ENCODE measurements around the gene TOPAZ1. TPM values are rescaled to one million over a fixed set of nuclear protein-coding genes. Genes with fewer than 3 reads are reported as not detected.

TOPAZ1 gene
- total RNA-seq, 1 donor from 2014 or later, result not detected

DNA sequence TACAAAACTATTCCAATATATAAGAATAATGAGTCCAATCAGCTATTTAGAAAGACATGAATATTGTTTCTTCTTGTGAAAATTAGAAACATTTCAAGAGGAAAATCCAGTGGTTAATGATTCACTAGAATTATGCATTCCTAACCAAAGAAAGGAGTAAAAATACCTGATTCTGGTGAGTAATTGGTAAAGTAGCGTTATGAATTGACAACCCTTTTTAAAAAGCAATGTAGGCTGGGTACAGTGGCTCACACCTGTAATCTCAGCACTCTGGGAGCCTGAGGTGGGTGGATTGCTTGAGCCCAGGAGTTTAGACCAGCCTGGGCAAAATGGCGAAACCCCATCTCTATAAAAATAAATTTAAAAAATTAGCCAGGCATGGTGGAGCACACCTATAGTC is 43.3 kb downstream of the TOPAZ1 start:
- H3K36me3 Mint-ChIP-seq, result no peaks in the 10 kb centered on the region
- TF ChIP-seq, protein P1, sequence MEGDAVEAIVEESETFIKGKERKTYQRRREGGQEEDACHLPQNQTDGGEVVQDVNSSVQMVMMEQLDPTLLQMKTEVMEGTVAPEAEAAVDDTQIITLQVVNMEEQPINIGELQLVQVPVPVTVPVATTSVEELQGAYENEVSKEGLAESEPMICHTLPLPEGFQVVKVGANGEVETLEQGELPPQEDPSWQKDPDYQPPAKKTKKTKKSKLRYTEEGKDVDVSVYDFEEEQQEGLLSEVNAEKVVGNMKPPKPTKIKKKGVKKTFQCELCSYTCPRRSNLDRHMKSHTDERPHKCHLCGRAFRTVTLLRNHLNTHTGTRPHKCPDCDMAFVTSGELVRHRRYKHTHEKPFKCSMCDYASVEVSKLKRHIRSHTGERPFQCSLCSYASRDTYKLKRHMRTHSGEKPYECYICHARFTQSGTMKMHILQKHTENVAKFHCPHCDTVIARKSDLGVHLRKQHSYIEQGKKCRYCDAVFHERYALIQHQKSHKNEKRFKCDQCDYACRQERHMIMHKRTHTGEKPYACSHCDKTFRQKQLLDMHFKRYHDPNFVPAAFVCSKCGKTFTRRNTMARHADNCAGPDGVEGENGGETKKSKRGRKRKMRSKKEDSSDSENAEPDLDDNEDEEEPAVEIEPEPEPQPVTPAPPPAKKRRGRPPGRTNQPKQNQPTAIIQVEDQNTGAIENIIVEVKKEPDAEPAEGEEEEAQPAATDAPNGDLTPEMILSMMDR (conservative IDR thresholded peaks at IDR 0.05), result no peak
- no peaks in the 10 kb centered on the region for H3K4me1 Mint-ChIP-seq (ENCODE audit: unreplicated experiment)
- no peaks in the 10 kb centered on the region for H3K27me3 Mint-ChIP-seq
- no peak for DNase-seq (ENCODE audit: extremely low spot score, unreplicated experiment)
- H3K4me3 Mint-ChIP-seq, result no peak overlapping the region
- H3K9me3 Mint-ChIP-seq, result no peaks in the 10 kb centered on the region
- H3K27ac Mint-ChIP-seq, result no peak overlapping the region

DNA sequence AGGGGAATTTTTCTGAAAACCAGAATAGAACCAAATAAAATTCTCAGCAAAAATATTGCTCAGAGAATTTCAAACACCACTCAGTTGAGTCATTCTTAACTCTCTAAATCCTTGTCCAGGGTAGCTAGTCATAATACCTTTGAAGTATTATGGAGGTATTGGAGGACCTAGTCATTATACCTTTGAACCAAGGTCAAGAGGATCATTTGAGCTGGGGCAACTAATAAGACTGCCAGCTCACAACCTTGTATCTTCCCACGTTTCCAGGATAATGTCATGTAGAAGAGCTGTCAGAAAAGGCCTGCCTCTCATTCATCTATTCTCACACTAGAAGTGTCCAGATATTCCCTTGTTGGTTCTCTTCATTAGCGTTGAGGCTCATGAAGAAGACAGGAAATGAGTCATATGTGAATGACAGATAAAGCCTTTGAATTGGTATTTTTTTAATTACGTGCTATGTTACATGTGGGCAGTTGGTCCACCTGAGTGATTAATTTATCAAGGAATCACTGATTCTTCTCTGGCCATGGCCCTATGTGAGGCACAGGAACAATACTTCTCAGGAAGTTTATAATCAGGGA is 48.3 kb downstream of the TOPAZ1 start:
- H3K27ac Mint-ChIP-seq, result no peak overlapping the region
- H3K9me3 Mint-ChIP-seq, result no peaks in the 10 kb centered on the region
- peaks cover 4% of the 10 kb centered on the region for H3K27me3 Mint-ChIP-seq
- no peak for DNase-seq (ENCODE audit: extremely low spot score, unreplicated experiment)
- no peaks in the 10 kb centered on the region for H3K4me1 Mint-ChIP-seq (ENCODE audit: unreplicated experiment)
- TF ChIP-seq, protein P1 (conservative IDR thresholded peaks at IDR 0.05), result no peak
- no peaks in the 10 kb centered on the region for H3K36me3 Mint-ChIP-seq
- no peak overlapping the region for H3K4me3 Mint-ChIP-seq

- no peak overlapping the region for H3K27ac Mint-ChIP-seq
- no peak for DNase-seq (ENCODE audit: extremely low spot score, unreplicated experiment)
- H3K36me3 Mint-ChIP-seq, result no peaks in the 10 kb centered on the region
- peaks cover 7% of the 10 kb centered on the region for H3K27me3 Mint-ChIP-seq
- no peaks in the 10 kb centered on the region for H3K9me3 Mint-ChIP-seq
- no peak overlapping the region for H3K4me3 Mint-ChIP-seq
- TF ChIP-seq, protein P1 (conservative IDR thresholded peaks at IDR 0.05), result no peak
- H3K4me1 Mint-ChIP-seq (ENCODE audit: unreplicated experiment), result no peaks in the 10 kb centered on the region
Measured at GRCh38 chr3:44292276-44292675, 50.6 kb downstream of the TOPAZ1 start.

DNA sequence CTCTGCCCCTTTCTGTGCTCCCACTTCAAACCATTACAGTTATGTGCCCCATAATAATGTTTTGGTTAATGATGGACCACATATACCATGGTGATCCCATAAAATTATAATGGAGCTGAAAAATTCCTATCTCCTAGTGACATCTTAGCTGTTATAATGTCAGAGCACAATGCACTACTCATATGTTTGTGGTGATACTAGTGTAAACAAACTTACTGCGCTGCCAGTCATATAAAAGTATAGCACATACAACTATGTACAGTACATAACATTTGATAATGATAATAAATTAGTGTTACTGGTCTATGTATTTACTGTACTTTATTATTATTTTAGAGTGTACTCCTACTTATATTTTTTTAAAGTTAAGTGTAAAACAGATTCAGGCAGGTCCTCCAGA is 51.3 kb downstream of the TOPAZ1 start:
- no peaks in the 10 kb centered on the region for H3K4me1 Mint-ChIP-seq (ENCODE audit: unreplicated experiment)
- no peak overlapping the region for H3K27ac Mint-ChIP-seq
- TF ChIP-seq, protein P1 (conservative IDR thresholded peaks at IDR 0.05), result no peak
- peaks cover 7% of the 10 kb centered on the region for H3K27me3 Mint-ChIP-seq
- H3K4me3 Mint-ChIP-seq, result no peak overlapping the region
- no peak for DNase-seq (ENCODE audit: extremely low spot score, unreplicated experiment)
- no peaks in the 10 kb centered on the region for H3K9me3 Mint-ChIP-seq
- H3K36me3 Mint-ChIP-seq, result no peaks in the 10 kb centered on the region

DNA sequence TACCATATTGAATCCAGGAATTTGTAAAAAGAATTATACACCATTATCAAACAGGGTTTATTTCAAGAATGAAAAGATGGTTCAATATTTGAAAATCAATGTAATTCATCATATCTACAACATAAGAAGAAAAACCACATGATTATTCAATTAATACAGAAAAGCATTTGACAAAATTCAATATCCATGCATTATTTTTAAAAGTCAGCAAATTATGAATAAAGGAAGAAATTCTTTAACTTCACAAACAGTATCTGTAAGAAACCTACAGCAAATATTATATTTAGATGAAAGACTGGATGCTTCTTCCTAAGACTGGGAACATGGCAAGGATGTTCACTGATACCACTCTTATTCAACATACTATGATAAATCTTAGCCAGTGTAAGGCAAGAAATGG is 55.6 kb downstream of the TOPAZ1 start:
- TF ChIP-seq, protein P1 (conservative IDR thresholded peaks at IDR 0.05), result no peak
- no peaks in the 10 kb centered on the region for H3K4me1 Mint-ChIP-seq (ENCODE audit: unreplicated experiment)

DNA sequence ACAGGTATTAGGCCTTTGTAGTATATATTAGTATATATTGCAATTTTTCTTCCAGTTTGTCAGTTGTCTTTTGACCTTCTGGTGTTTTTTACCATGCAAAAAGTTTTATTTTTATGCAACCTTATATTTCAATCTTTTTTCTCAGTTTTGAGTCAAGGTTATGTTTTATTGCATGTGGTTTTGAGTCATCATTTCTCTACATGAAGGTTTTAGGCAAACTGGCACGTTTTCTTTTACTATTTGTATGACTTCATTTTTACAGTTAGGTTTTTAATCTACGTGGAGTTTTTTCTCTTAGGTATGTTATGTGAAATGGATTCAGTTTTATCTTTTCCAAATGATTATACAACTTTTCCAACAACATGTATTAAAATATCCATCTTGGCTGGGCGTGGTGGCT is 60.1 kb downstream of the TOPAZ1 start:
- Mint-ChIP-seq H3K36me3 (no peaks in the 10 kb centered on the region), H3K27ac (no peak overlapping the region), H3K4me1 (ENCODE audit: unreplicated experiment) (no peaks in the 10 kb centered on the region), H3K4me3 (no peak overlapping the region), H3K9me3 (no peaks in the 10 kb centered on the region), H3K27me3 (no peaks in the 10 kb centered on the region)
- TF ChIP-seq, protein P1 (conservative IDR thresholded peaks at IDR 0.05), result no peak
- no peak for DNase-seq (ENCODE audit: extremely low spot score, unreplicated experiment)

More for the DNA sequence above, 55.6 kb downstream of the TOPAZ1 start:
- H3K4me3 Mint-ChIP-seq, result no peak overlapping the region
- H3K27me3 Mint-ChIP-seq, result peaks cover 7% of the 10 kb centered on the region
- no peak overlapping the region for H3K27ac Mint-ChIP-seq
- no peak for DNase-seq (ENCODE audit: extremely low spot score, unreplicated experiment)
- no peaks in the 10 kb centered on the region for H3K36me3 Mint-ChIP-seq
- no peaks in the 10 kb centered on the region for H3K9me3 Mint-ChIP-seq

Data from type B pancreatic cell (in vitro differentiated cells).